DND-41 (cell line): Measurements from ENCODE around the gene FOLR3.
A peak's percentile ranks its signal among the peaks of the same experiment; 100 is the strongest.
"Not testable (repeated sequence)": the region's sequence is repeated elsewhere in the genome, so short reads cannot be mapped to it uniquely, and the experiment has no call there.

Experiments
- ATAC-seq: fragments of 200-7000 bp; cut with Tn5 transposase; 3 replicates; pipeline ENCODE4 v1.9.1; 2021; ENCODE audit warnings: low read depth; ENCODE audit not compliant: insufficient read depth
- DNase-seq: peaks from one replicate; pipeline ENCODE4 v3.0.0-alpha.2; 2020
- H2AFZ ChIP-seq: 2 replicates; pipeline ENCODE4 v1.6.0; 2012; ENCODE audit warnings: low read depth, low read length
- H3K27ac ChIP-seq: 2 replicates; pipeline ENCODE4 v1.5.1; 2012; ENCODE audit warnings: low read length, inconsistent platforms
- H3K27me3 ChIP-seq: fragments of 200-600 bp; sonication (generic); 2 replicates; pipeline ENCODE4 v1.6.0; 2012; ENCODE audit warnings: low read length, mild to moderate bottlenecking, inconsistent platforms; ENCODE audit not compliant: insufficient read depth, poor library complexity
- H3K36me3 ChIP-seq: 2 replicates; pipeline ENCODE4 v1.5.1; 2012; ENCODE audit warnings: low read length, inconsistent platforms; ENCODE audit not compliant: insufficient read depth
- H3K4me1 ChIP-seq: 2 replicates; pipeline ENCODE4 v1.5.1; 2012; ENCODE audit warnings: mild to moderate bottlenecking, low read length; ENCODE audit not compliant: insufficient read depth
- H3K4me2 ChIP-seq: 2 replicates; pipeline ENCODE4 v1.6.0; 2012; ENCODE audit warnings: mild to moderate bottlenecking, moderate library complexity, low read length, inconsistent platforms; ENCODE audit not compliant: insufficient read depth
- H3K4me3 ChIP-seq, 2 experiments: fragments of 200-600 bp in 1 of 2; shearing (Covaris generic) in 1 of 2; 2 replicates each; pipeline ENCODE4 v1.5.1; 2012 to 2016; ENCODE audit warnings: inconsistent platforms in 2 of 2, low read length in 2 of 2, mild to moderate bottlenecking in 2 of 2, low read depth in 1 of 2, moderate library complexity in 1 of 2
- H3K79me2 ChIP-seq: 2 replicates; pipeline ENCODE4 v1.6.0; 2012; ENCODE audit warnings: low read length, inconsistent platforms; ENCODE audit not compliant: insufficient read depth
- H3K9ac ChIP-seq: 2 replicates; pipeline ENCODE4 v1.6.0; 2012; ENCODE audit warnings: low read depth, mild to moderate bottlenecking, inconsistent platforms, low read length, moderate library complexity
- H3K9me3 ChIP-seq: 2 replicates; pipeline ENCODE4 v1.5.1; 2012; ENCODE audit warnings: low read length, moderate library complexity, mild to moderate bottlenecking, inconsistent platforms; ENCODE audit not compliant: insufficient read depth, severe bottlenecking
- H4K20me1 ChIP-seq: 2 replicates; pipeline ENCODE4 v1.6.0; 2012; ENCODE audit warnings: low read length; ENCODE audit not compliant: insufficient read depth
- EZH2 ChIP-seq: IDR thresholded peaks from 3 replicates; pipeline ENCODE4 v1.6.1; 2012; ENCODE audit warnings: borderline replicate concordance, low read depth, mild to moderate bottlenecking, moderate library complexity, low read length, inconsistent platforms; ENCODE audit not compliant: severe bottlenecking
- TF ChIP-seq, protein P1 (sequence below): IDR thresholded peaks from 2 replicates; pipeline ENCODE4 v1.5.1; 2012; ENCODE audit warnings: borderline replicate concordance, low read length, moderate library complexity, mild to moderate bottlenecking; ENCODE audit not compliant: poor library complexity, severe bottlenecking; ENCODE audit errors: extremely low read depth

Gene FOLR3

GRCh38 chr11:72181553-72181958 lies 46.0 kb downstream of the FOLR3 start:
- not testable (repeated sequence) for H4K20me1 ChIP-seq, H2AFZ ChIP-seq, H3K27ac ChIP-seq, H3K9me3 ChIP-seq, H3K79me2 ChIP-seq, H3K4me2 ChIP-seq, H3K36me3 ChIP-seq, H3K4me3 ChIP-seq, H3K27me3 ChIP-seq, H3K4me1 ChIP-seq, H3K9ac ChIP-seq
- TF ChIP-seq, protein P1, sequence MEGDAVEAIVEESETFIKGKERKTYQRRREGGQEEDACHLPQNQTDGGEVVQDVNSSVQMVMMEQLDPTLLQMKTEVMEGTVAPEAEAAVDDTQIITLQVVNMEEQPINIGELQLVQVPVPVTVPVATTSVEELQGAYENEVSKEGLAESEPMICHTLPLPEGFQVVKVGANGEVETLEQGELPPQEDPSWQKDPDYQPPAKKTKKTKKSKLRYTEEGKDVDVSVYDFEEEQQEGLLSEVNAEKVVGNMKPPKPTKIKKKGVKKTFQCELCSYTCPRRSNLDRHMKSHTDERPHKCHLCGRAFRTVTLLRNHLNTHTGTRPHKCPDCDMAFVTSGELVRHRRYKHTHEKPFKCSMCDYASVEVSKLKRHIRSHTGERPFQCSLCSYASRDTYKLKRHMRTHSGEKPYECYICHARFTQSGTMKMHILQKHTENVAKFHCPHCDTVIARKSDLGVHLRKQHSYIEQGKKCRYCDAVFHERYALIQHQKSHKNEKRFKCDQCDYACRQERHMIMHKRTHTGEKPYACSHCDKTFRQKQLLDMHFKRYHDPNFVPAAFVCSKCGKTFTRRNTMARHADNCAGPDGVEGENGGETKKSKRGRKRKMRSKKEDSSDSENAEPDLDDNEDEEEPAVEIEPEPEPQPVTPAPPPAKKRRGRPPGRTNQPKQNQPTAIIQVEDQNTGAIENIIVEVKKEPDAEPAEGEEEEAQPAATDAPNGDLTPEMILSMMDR = peak; percentile 25
- peak; percentile 5 for DNase-seq
- ATAC-seq = peak; percentile 10; the same call in 1 of the 3 replicates

DNA sequence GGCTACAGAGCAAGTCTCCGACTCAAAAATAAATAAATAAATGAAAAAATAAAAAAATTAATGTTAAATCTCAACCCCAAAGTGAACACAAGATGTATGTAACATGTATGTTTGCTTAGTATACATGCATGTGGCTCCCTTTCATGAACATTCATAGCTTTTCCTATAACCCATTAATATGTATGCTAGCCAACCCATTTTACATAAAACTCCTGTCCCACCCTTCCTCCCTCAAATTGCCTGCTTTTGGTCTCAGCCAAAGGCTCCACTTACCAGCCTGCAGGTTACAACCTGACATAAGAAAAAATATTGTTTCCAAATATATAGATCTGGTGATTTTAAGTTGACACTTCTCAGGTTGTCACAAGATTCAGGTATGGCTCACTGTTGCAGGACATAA lies 52.7 kb downstream of the FOLR3 start:
- H2AFZ ChIP-seq = no peak overlapping the region
- H3K9ac ChIP-seq = no peak overlapping the region
- H3K36me3 ChIP-seq = no peaks in the 10 kb centered on the region
- TF ChIP-seq EZH2 = no peak
- TF ChIP-seq, protein P1 = no peak
- no peaks in the 10 kb centered on the region for H3K79me2 ChIP-seq
- no peak overlapping the region for H3K4me3 ChIP-seq
- peaks cover 3% of the 10 kb centered on the region for H3K27me3 ChIP-seq
- H3K4me1 ChIP-seq = no peaks in the 10 kb centered on the region
- H3K27ac ChIP-seq = no peak overlapping the region
- no peaks in the 10 kb centered on the region for H3K9me3 ChIP-seq
- DNase-seq (no peak), ATAC-seq (no peak)
- no peak overlapping the region for H3K4me2 ChIP-seq
- no peaks in the 10 kb centered on the region for H4K20me1 ChIP-seq
